HG03097 (cell line): ENCODE results near the gene SLC39A8.

Experiments
- ATAC-seq: cut with Tn5 transposase; IDR thresholded peaks from one replicate; pipeline ENCODE4 v1.9.1; 2021; ENCODE audit not compliant: unreplicated experiment, low FRiP score

SLC39A8 gene

GRCh38 chr4:102342404-102343074 lies 2.7 kb downstream of the SLC39A8 start:
- ATAC-seq: no peak

GRCh38 chr4:102341201-102341600 lies 4.1 kb downstream of the SLC39A8 start:
- ATAC-seq: no peak

GRCh38 chr4:102339018-102339417 lies 6.3 kb downstream of the SLC39A8 start:
- no peak for ATAC-seq

GRCh38 chr4:102338405-102338804 lies 6.9 kb downstream of the SLC39A8 start:
- ATAC-seq: no peak

GRCh38 chr4:102335616-102336015 lies 9.7 kb downstream of the SLC39A8 start:
- ATAC-seq: no peak

GRCh38 chr4:102334624-102335023 lies 10.7 kb downstream of the SLC39A8 start:
- ATAC-seq: no peak

- no peak for ATAC-seq
These were observed 11.5 kb downstream of the SLC39A8 start for GRCh38 chr4:102333787-102334186.

GRCh38 chr4:102328045-102328444 lies 17.2 kb downstream of the SLC39A8 start:
- ATAC-seq: no peak

- no peak for ATAC-seq
These were observed 18.3 kb downstream of the SLC39A8 start for GRCh38 chr4:102326951-102327350.

GRCh38 chr4:102324730-102325129 lies 20.6 kb downstream of the SLC39A8 start:
- no peak for ATAC-seq

GRCh38 chr4:102322736-102323135 lies 22.5 kb downstream of the SLC39A8 start:
- no peak for ATAC-seq

- peak; percentile 94 for ATAC-seq
These were observed 23.9 kb downstream of the SLC39A8 start for GRCh38 chr4:102321260-102321995.

GRCh38 chr4:102319594-102319993 lies 25.7 kb downstream of the SLC39A8 start:
- no peak for ATAC-seq

- ATAC-seq: no peak
These were observed 26.8 kb downstream of the SLC39A8 start for GRCh38 chr4:102318526-102318925.

GRCh38 chr4:102318105-102318504 lies 27.2 kb downstream of the SLC39A8 start:
- no peak for ATAC-seq

GRCh38 chr4:102317459-102317858 lies 27.8 kb downstream of the SLC39A8 start:
- no peak for ATAC-seq

- no peak for ATAC-seq
These were observed 28.7 kb downstream of the SLC39A8 start for GRCh38 chr4:102316585-102316984.

GRCh38 chr4:102315532-102315931 lies 29.8 kb downstream of the SLC39A8 start:
- no peak for ATAC-seq

GRCh38 chr4:102312417-102312816 lies 32.9 kb downstream of the SLC39A8 start:
- ATAC-seq: no peak

- ATAC-seq: no peak
These were observed 33.4 kb downstream of the SLC39A8 start for GRCh38 chr4:102311912-102312311.

- ATAC-seq: no peak
These were observed 33.9 kb downstream of the SLC39A8 start for GRCh38 chr4:102311407-102311806.
